NCI-H2171 (cell line): ENCODE results near the gene CDH23.

ENCODE experiments used
- DNase-seq: peaks from one replicate; lab custom pipeline; 2025; lab: John Stamatoyannopoulos, UW

Gene CDH23

GRCh38 chr10:71369602-71370001 is 27.1 kb upstream of the CDH23 start:
- DNase-seq, result no peak

DNA sequence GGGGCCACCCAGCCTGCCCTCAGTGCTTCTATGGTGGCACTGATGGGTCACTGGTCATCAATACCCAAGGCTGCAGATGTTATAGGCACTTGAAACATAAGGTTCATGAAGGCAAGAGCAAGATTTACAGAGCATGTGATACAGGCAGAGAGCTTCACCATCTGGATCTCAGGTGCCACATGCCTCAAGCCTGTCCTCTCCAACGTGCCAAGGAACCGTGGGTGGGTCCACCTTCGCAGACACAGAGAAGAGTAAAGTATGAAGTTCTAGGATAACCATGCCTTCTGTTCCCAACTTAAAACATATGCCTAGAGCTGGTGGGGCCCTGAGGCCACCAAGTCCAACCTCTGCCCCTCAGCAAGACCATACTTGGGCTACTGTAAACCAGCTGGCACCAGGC is 26.7 kb upstream of the CDH23 start:
- no peak for DNase-seq

GRCh38 chr10:71371750-71372166 is 25.0 kb upstream of the CDH23 start:
- DNase-seq, result no peak

DNA sequence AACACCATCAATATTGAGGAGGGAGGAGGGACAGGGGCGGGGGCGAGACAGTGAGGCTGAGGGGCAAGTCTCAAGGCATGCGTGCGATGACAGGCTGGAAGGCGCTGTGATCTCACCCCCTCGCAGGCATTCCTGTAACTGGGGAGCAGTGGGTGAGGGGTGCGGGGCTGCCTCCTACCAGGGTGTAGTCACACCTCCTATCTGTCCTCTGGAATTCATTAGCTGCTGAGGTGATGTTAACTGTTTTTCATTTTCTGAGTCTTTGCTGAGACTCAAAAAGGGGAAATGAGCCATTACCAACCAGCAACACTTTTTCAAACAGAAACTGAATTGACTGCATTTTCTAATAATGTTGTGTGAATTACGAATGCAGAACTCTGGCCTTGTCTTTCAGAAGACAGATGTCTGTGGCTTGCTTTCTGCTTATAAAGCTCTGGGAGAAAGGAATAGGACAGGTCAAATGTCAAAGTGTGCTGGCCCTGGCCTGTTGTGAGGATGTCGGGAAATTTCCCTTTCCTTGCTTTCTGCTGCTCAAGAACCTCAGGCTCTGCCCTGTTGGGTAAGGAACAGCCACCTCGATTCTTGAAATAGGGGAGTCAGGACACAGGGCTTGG is 23.7 kb upstream of the CDH23 start:
- DNase-seq, result no peak

DNA sequence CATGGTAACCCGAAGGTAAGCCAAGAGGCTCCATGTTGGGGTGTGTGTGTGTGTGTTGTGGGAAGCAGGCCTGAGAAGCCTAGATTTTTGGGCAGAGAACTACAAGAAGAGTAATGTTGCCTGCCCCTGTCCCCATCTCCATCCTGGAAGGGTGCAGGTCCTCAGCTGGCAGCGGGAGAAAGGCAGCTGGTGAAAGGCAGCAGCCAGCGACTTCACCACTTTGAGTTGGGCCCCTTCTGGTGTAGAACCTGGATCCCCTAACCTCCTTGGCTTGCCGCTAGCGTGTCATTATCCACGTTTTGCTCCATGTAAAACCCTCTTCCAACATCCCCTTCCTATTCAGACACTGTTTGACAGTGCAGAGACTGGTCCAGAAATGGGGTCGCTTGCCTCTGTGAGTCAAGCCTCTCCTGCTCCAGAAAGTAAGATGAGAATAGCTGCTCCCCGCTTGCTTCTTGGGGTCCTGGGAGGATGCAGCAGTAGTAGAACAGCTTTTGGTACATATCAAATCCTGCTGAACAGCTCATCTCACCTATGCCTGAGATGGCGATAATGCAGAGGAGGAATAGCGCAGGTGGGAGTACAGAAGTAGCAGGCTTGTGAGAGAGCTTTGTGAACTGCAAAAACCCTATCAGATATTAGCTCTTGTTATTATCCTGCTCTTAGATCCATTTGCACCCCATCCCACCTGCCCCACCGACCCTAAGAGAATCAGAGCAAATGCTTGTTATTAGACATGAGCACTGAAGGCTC is 22.1 kb upstream of the CDH23 start:
- no peak for DNase-seq

GRCh38 chr10:71375952-71376351 is 20.8 kb upstream of the CDH23 start:
- no peak for DNase-seq

GRCh38 chr10:71378336-71379117 is 18.2 kb upstream of the CDH23 start:
- DNase-seq, result no peak

DNA sequence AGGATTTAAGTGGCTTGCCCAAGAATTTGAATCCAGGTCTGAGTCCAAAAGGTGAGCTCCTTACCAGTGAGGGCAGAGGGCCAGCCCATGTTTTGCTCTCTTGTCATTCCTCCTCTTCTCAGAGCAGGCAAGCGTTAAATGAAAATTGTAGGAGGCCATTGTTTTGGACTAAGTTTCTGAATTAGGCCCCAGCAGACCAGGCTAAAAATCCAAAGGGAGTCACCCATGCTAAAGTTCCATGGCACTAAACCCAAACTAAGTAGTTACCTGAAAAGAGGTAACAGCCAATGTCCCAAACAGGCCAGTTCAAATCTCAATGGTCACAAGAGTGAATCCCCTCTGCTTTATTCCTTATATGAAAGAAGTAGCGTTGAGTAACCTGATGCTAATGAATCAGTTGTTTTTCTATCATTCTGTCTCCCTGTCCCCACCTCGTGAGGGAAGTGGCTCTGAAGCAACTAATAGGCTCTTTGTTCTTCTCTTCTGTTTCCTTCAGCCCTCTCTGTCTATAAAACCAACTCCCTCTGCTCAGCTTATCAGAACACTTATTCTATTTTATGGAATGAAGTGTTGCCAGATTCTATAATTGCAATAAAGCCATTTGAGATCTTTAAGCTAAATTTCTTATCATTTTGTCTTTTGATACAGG is 17.5 kb upstream of the CDH23 start:
- no peak for DNase-seq

GRCh38 chr10:71380841-71381240 is 15.9 kb upstream of the CDH23 start:
- no peak for DNase-seq

- DNase-seq, result no peak
Observed at GRCh38 chr10:71381611-71382010, 15.1 kb upstream of the CDH23 start.

DNA sequence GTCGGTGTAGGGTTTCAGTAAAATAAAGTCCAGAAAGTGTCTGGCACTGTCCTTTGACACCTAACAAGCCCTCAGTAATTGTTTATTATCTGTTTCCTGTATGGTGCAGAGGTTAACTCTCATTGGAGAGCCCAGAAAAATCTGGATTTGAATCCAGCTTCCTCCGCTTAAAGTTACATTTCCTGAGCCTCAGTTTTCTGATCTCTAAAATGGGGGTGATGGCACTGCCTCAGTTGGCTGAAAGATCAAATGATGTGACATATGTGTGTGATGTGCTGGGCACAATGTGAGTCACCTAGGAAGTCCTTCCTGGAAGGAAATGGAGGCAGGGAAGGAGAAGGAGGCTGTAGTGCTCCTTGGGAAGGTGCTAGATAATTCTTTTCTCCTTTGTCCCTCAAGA is 14.7 kb upstream of the CDH23 start:
- no peak for DNase-seq

- DNase-seq, result no peak
Observed at GRCh38 chr10:71382757-71383156, 14.0 kb upstream of the CDH23 start.

GRCh38 chr10:71383972-71384687 is 12.6 kb upstream of the CDH23 start:
- no peak for DNase-seq

- DNase-seq, result no peak
Observed at GRCh38 chr10:71388171-71388570, 8.5 kb upstream of the CDH23 start.

DNA sequence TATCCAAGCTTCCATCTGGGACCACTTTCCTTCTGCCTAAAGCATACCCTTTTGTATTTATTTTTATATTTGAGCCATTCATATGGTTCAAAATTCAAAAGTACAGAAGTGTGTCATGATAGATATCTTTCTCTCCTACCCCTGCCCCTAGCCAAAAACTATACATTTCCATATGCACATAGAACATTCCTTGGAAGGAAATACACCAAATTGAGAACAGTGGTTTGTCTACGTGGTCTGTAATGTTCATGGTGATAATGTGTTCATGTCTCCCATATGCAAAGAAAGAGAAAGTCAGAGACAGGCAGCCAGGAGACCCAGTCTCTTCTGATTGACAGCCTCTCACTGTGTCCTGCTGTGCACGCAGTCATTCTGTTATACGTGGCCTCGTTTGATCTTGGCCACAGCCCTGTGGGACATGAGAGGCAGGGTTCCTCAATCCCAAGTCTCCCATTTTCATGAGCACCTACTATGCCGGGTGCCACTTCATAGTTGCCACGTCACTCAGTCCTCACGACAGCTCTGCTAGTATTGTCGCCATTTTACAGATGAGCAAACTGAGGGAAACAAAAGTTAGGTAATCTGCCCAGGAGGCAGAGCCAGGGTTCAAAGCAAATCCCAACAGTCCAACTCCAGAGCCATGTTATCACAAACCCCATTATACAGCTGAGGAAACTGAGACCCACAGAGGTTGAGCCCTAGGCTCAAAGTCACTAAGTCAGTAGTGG is 8.0 kb upstream of the CDH23 start:
- DNase-seq, result no peak

- DNase-seq, result no peak
Observed at GRCh38 chr10:71389768-71390460, 6.8 kb upstream of the CDH23 start.

DNA sequence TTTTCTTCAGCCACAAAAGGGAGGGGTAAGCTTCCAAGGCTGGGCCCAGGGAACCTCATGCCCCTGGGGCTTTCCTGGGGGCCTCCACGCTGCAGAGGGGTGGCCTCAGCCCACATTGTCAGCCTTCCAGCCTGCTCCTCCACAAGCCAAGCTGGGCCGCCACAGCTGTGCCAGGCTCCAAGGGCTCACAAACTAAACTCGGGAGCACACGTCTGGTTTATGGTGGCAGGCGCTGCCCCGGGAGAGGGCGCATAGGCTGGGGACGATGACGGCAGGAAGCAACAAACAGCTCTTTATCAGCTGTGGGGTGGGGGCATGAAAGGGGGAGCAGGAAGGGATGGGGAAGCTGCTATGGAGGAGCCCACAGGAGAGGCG is 6.3 kb upstream of the CDH23 start:
- DNase-seq, result no peak

GRCh38 chr10:71390921-71391690 is 5.6 kb upstream of the CDH23 start:
- DNase-seq, result no peak

DNA sequence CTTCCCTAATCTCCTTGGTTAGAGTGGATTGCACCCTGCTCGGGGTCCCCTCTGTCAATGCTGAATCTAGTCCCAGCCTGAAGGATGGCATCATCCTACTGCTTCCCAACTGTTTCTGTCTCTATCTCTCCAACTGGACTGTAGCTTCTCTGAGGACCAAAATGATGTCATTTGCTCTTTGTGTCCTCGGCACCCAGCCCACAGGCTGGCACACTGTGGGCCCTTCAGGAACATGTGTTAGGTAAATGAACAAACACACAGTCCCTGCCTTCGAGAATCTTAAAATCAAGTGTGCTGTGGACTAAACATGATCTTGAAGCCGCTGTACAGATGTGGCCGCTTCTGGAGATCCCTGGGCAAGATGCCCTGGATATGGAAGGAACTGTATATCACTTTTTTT is 5.0 kb upstream of the CDH23 start:
- DNase-seq, result no peak

DNA sequence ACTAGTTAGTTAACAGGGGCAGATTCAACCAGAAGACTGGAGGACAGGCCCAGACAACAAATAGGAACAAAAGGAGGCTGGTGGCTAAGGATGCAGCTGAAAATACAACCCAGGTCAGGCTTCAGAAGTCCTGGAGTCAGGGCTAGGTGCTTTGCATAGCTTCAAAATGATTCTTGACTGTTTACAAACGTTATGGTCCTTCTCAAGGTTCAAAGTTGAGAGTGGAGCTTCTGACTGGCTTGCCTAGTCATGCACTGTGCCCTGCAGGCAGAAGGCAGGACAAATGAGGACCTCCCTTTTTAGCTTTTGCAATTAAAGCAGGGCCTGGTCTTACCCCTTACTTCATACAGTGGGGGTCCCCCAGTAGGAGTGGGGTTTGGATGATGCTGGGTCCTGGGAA is 4.4 kb upstream of the CDH23 start:
- no peak for DNase-seq
